Hematopoietic multipotent progenitor cell treated with erythropoietin and hydrocortisone succinate and interleukin-3 and kit ligand, for 8 days (in vitro differentiated cells): Measurements from ENCODE around the gene AADAT.
"Not testable (repeated sequence)": the region's sequence is repeated elsewhere in the genome, so short reads cannot be mapped to it uniquely, and the experiment has no call there.

Experiments used
- DNase-seq: peaks from one replicate; pipeline ENCODE4 v3.0.0-alpha.2; 2015

AADAT gene

GRCh38 chr4:170089668-170090351, at the start of gene AADAT:
AADAT (minus strand) TSS chr4:170089956; CDS start chr4:170089690, 266 bp downstream.
- peak; percentile 62 for DNase-seq

GRCh38 chr4:170138580-170139194, 48.9 kb upstream of the AADAT start:
- DNase-seq = peak; percentile 74

GRCh38 chr4:170137927-170138326, 48.2 kb upstream of the AADAT start:
- no peak for DNase-seq

GRCh38 chr4:170137466-170137865, 47.7 kb upstream of the AADAT start:
- DNase-seq = no peak

GRCh38 chr4:170134821-170135220, 45.1 kb upstream of the AADAT start:
- no peak for DNase-seq

GRCh38 chr4:170128219-170128804, 38.6 kb upstream of the AADAT start:
- DNase-seq = no peak

- DNase-seq = no peak
These were observed 38.0 kb upstream of the AADAT start for GRCh38 chr4:170127758-170128157.

- DNase-seq = no peak
These were observed 34.6 kb upstream of the AADAT start for GRCh38 chr4:170124406-170124805.

GRCh38 chr4:170122252-170122651, 32.5 kb upstream of the AADAT start:
- no peak for DNase-seq

GRCh38 chr4:170114636-170115035, 24.9 kb upstream of the AADAT start:
- DNase-seq = no peak

GRCh38 chr4:170114183-170114582, 24.4 kb upstream of the AADAT start:
- DNase-seq = not testable (repeated sequence)

GRCh38 chr4:170111546-170111945, 21.8 kb upstream of the AADAT start:
- DNase-seq = no peak

GRCh38 chr4:170111085-170111484, 21.3 kb upstream of the AADAT start:
- DNase-seq = no peak

- DNase-seq = no peak
These were observed 20.5 kb upstream of the AADAT start for GRCh38 chr4:170110285-170110672.

GRCh38 chr4:170109586-170110284, 20.0 kb upstream of the AADAT start:
- DNase-seq = no peak

- DNase-seq = no peak
These were observed 17.1 kb upstream of the AADAT start for GRCh38 chr4:170106900-170107299.

- no peak for DNase-seq
These were observed 12.7 kb upstream of the AADAT start for GRCh38 chr4:170102426-170102825.

GRCh38 chr4:170098171-170098570, 8.4 kb upstream of the AADAT start:
- DNase-seq = not testable (repeated sequence)

- DNase-seq = no peak
These were observed 7.9 kb upstream of the AADAT start for GRCh38 chr4:170097681-170098080.

- DNase-seq = no peak
These were observed 4.3 kb upstream of the AADAT start for GRCh38 chr4:170093973-170094535.

GRCh38 chr4:170091069-170091696, 1.4 kb upstream of the AADAT start:
- DNase-seq = no peak

- DNase-seq = no peak
These were observed 746 bp upstream of the AADAT start for GRCh38 chr4:170090352-170091052.
